Endothelial cell of hepatic sinusoid (primary cell): ENCODE results near the gene RPS28.

Experiments
- in situ Hi-C: cut with HindIII; loops from 2 replicates; pipeline ENCODE4 v1.10.0; 2017; ENCODE audit warnings: low sequenced_read_pairs

The RPS28 gene

GRCh38 chr19:8370176-8371010 lies 49.1 kb downstream of the RPS28 start:
- in situ Hi-C loops = loop anchor here (5.0 kb wide), 1 partner anchor 77 kb away; no protein-coding TSS in a partner anchor

DNA sequence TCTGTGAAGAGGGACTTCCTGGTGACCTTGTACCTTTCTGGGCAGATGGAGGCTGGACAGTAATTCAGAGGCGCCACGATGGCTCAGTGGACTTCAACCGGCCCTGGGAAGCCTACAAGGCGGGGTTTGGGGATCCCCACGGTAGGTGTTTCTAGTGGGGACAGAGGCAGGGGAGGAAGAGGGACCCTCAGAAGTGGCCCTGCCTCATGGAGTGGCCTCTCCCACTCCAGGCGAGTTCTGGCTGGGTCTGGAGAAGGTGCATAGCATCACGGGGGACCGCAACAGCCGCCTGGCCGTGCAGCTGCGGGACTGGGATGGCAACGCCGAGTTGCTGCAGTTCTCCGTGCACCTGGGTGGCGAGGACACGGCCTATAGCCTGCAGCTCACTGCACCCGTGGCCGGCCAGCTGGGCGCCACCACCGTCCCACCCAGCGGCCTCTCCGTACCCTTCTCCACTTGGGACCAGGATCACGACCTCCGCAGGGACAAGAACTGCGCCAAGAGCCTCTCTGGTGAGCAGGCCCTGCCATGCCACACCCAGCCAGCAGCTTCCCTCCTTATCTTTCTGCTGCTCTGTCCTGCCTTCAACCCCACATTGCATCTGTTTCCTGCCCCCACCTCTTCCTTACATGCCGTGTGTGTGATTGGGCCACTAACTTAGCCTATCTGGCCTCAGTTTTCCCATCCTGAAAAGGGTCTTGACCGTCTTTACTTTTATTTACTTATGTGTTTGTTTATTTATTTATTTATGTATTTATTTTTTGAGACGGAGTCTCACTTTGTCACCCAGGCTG lies 49.9 kb downstream of the RPS28 start:
- in situ Hi-C loops = loop anchor here (5.0 kb wide), 1 partner anchor 76 kb away; no protein-coding TSS in a partner anchor
